Measurements from ENCODE around the gene MTO1. TPM values are rescaled to one million over a fixed set of nuclear protein-coding genes. Genes with fewer than 3 reads are reported as not detected.

The MTO1 gene
- total RNA-seq, 4 donors from 2014 or later: 12.9 to 34.3 (median 23.9) TPM

DNA sequence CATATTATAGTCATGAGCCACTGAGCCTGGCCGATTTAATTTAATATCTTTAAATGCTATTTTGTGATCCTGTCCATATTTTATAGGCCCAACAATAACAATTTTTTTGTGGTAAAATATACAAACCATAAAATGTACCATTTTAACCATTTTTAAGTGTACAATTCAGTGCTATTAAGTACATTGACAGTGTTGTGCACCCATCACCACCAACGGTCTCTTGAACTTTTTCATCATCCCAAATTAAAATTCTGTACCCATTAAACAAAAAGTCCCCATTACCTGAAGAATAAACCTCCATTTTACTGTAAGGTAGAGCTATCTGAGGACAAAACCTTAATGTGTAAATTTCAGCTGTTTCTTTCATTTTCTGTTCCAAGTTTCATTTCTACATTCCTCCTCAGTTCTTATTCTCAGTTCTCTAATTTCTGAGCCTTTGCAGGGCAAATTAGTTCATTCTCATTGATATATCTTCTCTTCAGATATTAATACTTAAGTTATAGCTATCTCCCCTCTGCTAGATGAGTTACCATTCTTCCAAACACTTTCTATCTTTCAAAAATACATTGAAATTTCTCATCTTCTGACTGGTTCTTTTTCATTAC lies 10.3 kb downstream of the MTO1 start:
- H3K9me3 ChIP-seq: no peaks in the 10 kb centered on the region
- 90% methylated on average over 2 of the region's 2 CpGs for WGBS
- peaks cover 93% of the 10 kb centered on the region for H3K36me3 ChIP-seq
- H3K4me1 ChIP-seq: no peaks in the 10 kb centered on the region
- no peak overlapping the region for H3K4me3 ChIP-seq
- TF ChIP-seq, protein P1, sequence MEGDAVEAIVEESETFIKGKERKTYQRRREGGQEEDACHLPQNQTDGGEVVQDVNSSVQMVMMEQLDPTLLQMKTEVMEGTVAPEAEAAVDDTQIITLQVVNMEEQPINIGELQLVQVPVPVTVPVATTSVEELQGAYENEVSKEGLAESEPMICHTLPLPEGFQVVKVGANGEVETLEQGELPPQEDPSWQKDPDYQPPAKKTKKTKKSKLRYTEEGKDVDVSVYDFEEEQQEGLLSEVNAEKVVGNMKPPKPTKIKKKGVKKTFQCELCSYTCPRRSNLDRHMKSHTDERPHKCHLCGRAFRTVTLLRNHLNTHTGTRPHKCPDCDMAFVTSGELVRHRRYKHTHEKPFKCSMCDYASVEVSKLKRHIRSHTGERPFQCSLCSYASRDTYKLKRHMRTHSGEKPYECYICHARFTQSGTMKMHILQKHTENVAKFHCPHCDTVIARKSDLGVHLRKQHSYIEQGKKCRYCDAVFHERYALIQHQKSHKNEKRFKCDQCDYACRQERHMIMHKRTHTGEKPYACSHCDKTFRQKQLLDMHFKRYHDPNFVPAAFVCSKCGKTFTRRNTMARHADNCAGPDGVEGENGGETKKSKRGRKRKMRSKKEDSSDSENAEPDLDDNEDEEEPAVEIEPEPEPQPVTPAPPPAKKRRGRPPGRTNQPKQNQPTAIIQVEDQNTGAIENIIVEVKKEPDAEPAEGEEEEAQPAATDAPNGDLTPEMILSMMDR (IDR thresholded peaks at IDR 0.05): no peak
- H3K27me3 ChIP-seq: no peaks in the 10 kb centered on the region
- DNase-seq (ENCODE audit: low spot score in 2 of 2): no peak
- H3K27ac ChIP-seq: no peak overlapping the region

DNA sequence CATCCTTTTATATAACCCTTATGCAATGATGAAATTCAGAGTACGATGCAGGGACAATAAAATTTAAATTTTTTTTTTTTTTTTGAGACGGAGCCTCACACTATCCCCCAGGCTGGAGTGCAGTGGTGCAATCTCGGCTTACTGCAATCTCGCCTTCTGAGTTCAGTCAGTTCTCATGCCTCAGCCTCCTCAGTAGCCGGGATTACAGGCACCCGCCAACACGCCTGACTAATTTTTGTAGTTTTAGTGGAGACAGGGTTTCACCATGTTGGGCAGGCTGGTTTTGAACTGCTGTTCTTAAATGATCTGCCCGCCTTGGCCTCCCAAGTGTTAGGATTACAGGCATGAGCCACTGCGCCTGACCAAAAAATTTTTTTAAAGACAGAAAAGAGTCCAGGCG lies 15.2 kb downstream of the MTO1 start:
- peaks cover 93% of the 10 kb centered on the region for H3K36me3 ChIP-seq
- TF ChIP-seq POLR2AphosphoS5 (IDR thresholded peaks at IDR 0.05) (no peak), POLR2A (IDR thresholded peaks at IDR 0.05) (no peak), EP300 (IDR thresholded peaks at IDR 0.05) (no peak)
- TF ChIP-seq, protein P1 (IDR thresholded peaks at IDR 0.05): no peak

DNA sequence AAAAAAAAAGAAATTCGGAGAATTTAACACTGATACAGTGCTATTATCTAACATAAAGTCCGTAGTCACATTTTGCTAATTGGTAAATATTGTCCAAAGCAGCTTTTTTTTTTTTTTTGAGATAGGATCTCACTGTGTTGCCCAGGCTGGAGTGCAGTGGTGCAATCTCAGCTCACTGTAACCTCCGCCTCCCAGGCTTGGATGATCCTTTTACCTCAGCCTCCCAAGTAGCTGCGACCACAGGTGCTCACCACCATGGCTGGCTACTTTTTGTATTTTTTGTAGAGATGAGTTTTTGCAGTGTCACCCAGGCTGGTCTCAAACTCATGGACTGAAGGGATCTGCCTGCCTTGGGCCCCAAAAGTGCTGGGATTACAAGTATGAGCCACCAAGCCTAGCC lies 15.9 kb downstream of the MTO1 start:
- Histone ChIP-seq H3K9me3 (no peaks in the 10 kb centered on the region), H3K36me3 (peaks cover 95% of the 10 kb centered on the region), H3K4me1 (no peaks in the 10 kb centered on the region), H3K27ac (no peak overlapping the region), H3K27me3 (no peaks in the 10 kb centered on the region), H3K4me3 (no peak overlapping the region)
- no peak for DNase-seq (ENCODE audit: low spot score in 2 of 2)
- no peak for TF ChIP-seq POLR2A (IDR thresholded peaks at IDR 0.05)
- TF ChIP-seq EP300 (IDR thresholded peaks at IDR 0.05): no peak
- TF ChIP-seq, protein P1 (IDR thresholded peaks at IDR 0.05): no peak
- WGBS: 97% methylated on average over 4 of the region's 4 CpGs

More for the DNA sequence above, 15.2 kb downstream of the MTO1 start:
- Histone ChIP-seq H3K4me3 (no peak overlapping the region), H3K27ac (no peak overlapping the region), H3K4me1 (no peaks in the 10 kb centered on the region), H3K27me3 (no peaks in the 10 kb centered on the region), H3K9me3 (no peaks in the 10 kb centered on the region)
- DNase-seq (ENCODE audit: low spot score in 2 of 2): no peak
- WGBS: 96% methylated on average over 10 of the region's 10 CpGs

DNA sequence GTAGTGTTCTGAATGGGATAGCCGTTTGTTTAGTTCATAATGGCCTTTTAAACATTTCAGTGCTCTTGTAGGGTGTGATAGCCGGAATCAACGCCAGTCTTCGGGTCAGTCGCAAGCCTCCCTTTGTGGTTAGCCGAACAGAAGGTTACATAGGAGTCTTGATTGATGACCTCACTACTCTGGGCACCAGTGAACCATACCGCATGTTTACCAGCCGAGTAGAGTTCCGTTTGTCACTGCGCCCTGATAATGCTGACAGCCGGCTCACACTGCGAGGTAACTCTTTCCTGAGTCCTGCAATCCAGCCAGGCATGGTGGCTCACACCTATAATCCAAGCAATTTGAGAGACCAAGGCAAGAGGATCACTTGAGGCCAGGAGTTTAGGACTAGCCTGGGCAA lies 20.4 kb downstream of the MTO1 start:
- DNase-seq (ENCODE audit: low spot score in 2 of 2): no peak
- 89% methylated on average over 12 of the region's 12 CpGs for WGBS

DNA sequence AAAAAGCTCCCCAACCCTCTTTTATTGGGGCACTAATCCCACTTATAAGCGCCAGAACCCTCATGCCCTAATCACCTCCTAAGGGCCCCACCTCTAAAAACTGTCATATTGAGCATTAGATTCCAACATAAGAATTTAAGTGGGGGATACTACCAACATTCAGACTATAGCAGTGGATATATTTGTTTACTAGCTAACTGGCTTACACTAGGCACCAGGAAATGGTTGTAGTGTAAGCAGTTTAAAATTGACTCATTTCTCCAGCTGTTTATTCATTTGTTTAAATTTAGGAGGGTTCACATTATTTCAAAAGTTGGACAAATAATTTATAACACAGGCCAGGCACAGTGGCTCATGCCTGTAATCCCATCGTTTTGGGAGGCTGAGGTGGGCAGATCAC lies 22.9 kb downstream of the MTO1 start:
- Histone ChIP-seq H3K27me3 (no peaks in the 10 kb centered on the region), H3K36me3 (peaks cover 95% of the 10 kb centered on the region), H3K27ac (no peak overlapping the region), H3K4me1 (no peaks in the 10 kb centered on the region), H3K9me3 (no peaks in the 10 kb centered on the region), H3K4me3 (no peak overlapping the region)
- WGBS: 90% methylated on average over 2 of the region's 2 CpGs
- no peak for DNase-seq (ENCODE audit: low spot score in 2 of 2)
- TF ChIP-seq POLR2AphosphoS5 (IDR thresholded peaks at IDR 0.05): no peak
- no peak for TF ChIP-seq EP300 (IDR thresholded peaks at IDR 0.05)
- TF ChIP-seq, protein P1 (IDR thresholded peaks at IDR 0.05): no peak
- no peak for TF ChIP-seq POLR2A (IDR thresholded peaks at IDR 0.05)

More for the DNA sequence above, 20.4 kb downstream of the MTO1 start:
- Histone ChIP-seq H3K4me1 (no peaks in the 10 kb centered on the region), H3K27ac (no peak overlapping the region), H3K27me3 (no peaks in the 10 kb centered on the region), H3K9me3 (no peaks in the 10 kb centered on the region), H3K36me3 (peaks cover 98% of the 10 kb centered on the region), H3K4me3 (no peak overlapping the region)
- TF ChIP-seq EP300 (IDR thresholded peaks at IDR 0.05): no peak
- TF ChIP-seq, protein P1 (IDR thresholded peaks at IDR 0.05): no peak
